Measurements from ENCODE around the gene LSM14B.

LSM14B gene

DNA sequence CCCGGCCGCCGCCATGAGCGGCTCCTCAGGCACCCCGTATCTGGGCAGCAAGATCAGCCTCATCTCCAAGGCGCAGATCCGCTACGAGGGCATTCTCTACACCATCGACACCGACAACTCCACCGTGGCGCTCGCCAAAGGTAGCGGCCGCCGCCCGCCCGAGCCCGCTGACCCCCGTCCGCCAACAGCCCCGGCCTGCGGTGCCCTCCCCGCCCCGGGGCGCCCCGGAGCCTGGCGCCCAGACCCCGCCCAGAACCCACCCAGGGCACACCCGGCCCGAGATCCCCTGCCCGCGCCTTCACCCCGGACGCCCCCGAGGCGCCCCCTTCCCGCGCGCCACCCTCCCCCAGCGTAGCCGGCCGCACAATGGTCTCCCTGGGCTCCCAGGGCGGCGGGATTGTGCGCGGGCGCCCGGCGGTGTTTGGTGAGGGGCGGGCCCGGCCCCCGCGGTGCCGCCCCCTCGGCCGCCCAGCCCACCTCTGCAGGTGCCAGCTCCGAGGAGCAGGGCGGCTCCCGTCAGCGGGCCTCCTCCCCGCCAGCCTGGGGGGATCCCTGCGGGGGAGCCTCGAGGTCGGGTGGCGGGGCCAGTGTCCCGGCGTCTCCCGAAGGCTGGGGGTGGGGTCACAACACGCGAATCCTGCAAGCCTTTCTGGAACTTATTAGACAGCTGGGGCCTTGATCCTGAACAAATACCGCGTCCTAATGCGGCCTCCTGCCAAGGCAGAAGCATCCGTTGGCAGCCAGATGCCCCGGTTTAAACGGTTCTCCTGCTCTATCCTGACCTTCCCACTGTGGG lies 577 bp downstream of the LSM14B start:
- H3K4me3 ChIP-seq (ENCODE audit: low read depth, low read length) = peak overlapping the region; percentile 58
- no peak for DNase-seq (ENCODE audit: low read depth)
- in situ Hi-C loops (cut with HindIII; ENCODE audit: low sequenced_read_pairs) = no loop called here
- TF ChIP-seq CTCF (IDR thresholded peaks at IDR 0.05; ENCODE audit: low read depth, low read length, missing control alignments) = no peak

- in situ Hi-C loops (cut with HindIII; ENCODE audit: low sequenced_read_pairs) = no loop called here
- peak overlapping the region; percentile 58 for H3K4me3 ChIP-seq (ENCODE audit: low read depth, low read length)
- TF ChIP-seq CTCF (IDR thresholded peaks at IDR 0.05; ENCODE audit: low read depth, low read length, missing control alignments) = no peak
- DNase-seq (ENCODE audit: low read depth) = no peak
These were observed 1.3 kb downstream of the LSM14B start for GRCh38 chr20:62123450-62124118.

DNA sequence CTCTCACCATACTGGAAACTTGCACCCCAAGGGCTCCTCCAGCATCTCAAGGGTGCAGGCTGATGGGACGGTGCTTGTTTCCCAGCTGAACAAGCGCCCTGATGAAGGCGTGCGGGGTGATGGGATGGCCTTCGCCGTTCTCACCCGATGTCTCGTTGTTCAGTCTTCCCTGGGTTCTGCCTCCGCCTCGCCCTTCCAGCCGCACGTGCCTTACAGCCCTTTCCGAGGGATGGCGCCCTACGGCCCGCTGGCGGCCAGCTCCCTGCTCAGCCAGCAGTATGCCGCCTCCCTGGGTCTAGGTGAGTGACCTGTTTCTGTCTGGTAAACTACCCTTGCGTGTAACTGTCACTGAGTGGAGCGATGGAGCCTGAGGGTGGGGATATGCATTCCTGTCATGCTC lies 3.9 kb downstream of the LSM14B start:
- in situ Hi-C loops (cut with HindIII; ENCODE audit: low sequenced_read_pairs) = no loop called here
- TF ChIP-seq CTCF (IDR thresholded peaks at IDR 0.05; ENCODE audit: low read depth, low read length, missing control alignments) = no peak
- H3K4me3 ChIP-seq (ENCODE audit: low read depth, low read length) = no peak overlapping the region
- DNase-seq (ENCODE audit: low read depth) = no peak

DNA sequence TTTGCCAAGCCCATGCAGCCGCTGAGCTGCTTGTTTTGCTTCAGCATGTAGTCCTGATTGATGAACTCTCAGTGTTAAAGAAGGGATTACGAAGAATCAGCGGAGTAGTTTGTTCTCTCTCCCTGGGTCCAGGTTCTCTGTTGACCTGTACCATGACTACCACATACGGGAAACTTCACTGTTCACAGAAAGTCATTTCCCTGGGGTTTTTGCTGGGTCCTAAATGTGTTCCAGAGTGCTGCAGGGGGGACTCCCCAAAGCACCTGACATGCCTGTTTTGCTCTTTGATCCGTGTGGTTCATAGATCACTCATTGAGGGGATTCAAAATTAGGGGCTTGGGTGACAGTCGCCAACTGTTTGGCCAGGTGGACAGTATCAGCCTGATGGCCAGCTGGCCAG lies 5.5 kb downstream of the LSM14B start:
- DNase-seq (ENCODE audit: low read depth) = no peak
- in situ Hi-C loops (cut with HindIII; ENCODE audit: low sequenced_read_pairs) = no loop called here
- TF ChIP-seq CTCF (IDR thresholded peaks at IDR 0.05; ENCODE audit: low read depth, low read length, missing control alignments) = no peak
- H3K4me3 ChIP-seq (ENCODE audit: low read depth, low read length) = no peak overlapping the region

DNA sequence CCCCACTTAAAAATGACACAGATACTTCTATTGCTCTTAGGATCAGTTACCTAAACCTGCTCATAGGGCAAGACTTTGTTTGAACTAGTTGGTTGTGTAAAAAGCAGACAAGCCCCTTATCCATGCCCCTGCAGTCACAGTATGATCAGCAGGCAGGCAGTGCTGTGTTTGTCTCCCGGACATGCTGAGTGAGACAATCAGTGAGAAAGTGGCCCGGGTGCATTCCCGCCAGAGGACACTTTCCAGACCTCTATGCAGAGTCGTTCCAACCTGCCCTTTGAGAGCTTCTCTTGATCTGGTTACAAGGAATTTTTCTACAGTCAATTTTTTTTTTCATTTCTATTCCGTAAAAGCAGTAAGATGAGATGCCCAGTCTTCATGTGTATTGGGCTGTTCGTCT lies 6.2 kb downstream of the LSM14B start:
- no peak for TF ChIP-seq CTCF (IDR thresholded peaks at IDR 0.05; ENCODE audit: low read depth, low read length, missing control alignments)
- H3K4me3 ChIP-seq (ENCODE audit: low read depth, low read length) = no peak overlapping the region
- DNase-seq (ENCODE audit: low read depth) = no peak
- in situ Hi-C loops (cut with HindIII; ENCODE audit: low sequenced_read_pairs) = no loop called here

GRCh38 chr20:62129731-62130531 lies 7.7 kb downstream of the LSM14B start:
- no peak overlapping the region for H3K4me3 ChIP-seq (ENCODE audit: low read depth, low read length)
- in situ Hi-C loops (cut with HindIII; ENCODE audit: low sequenced_read_pairs) = no loop called here
- no peak for DNase-seq (ENCODE audit: low read depth)
- TF ChIP-seq CTCF (IDR thresholded peaks at IDR 0.05; ENCODE audit: low read depth, low read length, missing control alignments) = no peak

Data from astrocyte of the cerebellum (primary cell).